SK-N-SH treated with all-trans-retinoic acid at 6 μM for 48 hours (cell line): Measurements from ENCODE around the gene CEMIP2.

ENCODE experiments used
- ATAC-seq: fragments of 200-7000 bp; cut with Tn5 transposase; 3 replicates; pipeline ENCODE4 v1.9.1; 2020; ENCODE audit warnings: mild to moderate bottlenecking, moderate library complexity
- BACH2 ChIP-seq: fragments of 250-450 bp; sonication (Bioruptor Pico); IDR thresholded peaks from 2 replicates; pipeline ENCODE4 v1.9.0; 2021; ENCODE audit warnings: mild to moderate bottlenecking, borderline replicate concordance
- CREB5 ChIP-seq: fragments of 250-450 bp; sonication (Bioruptor Pico); IDR thresholded peaks from 2 replicates; pipeline ENCODE4 v1.5.1; 2020; ENCODE audit warnings: low read depth, mild to moderate bottlenecking, moderate library complexity
- CSDC2 ChIP-seq: fragments of 250-450 bp; sonication (Bioruptor Pico); IDR thresholded peaks from 2 replicates; pipeline ENCODE4 v1.5.0; 2020; ENCODE audit warnings: mild to moderate bottlenecking, moderate library complexity
- ESRRG ChIP-seq: fragments of 250-450 bp; sonication (Bioruptor Pico); IDR thresholded peaks from 2 replicates; pipeline ENCODE4 v1.6.1; 2021; ENCODE audit warnings: mild to moderate bottlenecking
- GLIS3 ChIP-seq: fragments of 250-450 bp; sonication (Bioruptor Pico); IDR thresholded peaks from 2 replicates; pipeline ENCODE4 v1.5.0; 2020; ENCODE audit warnings: mild to moderate bottlenecking, moderate library complexity
- ISL1 ChIP-seq: fragments of 250-450 bp; sonication (Bioruptor Pico); IDR thresholded peaks from 2 replicates; pipeline ENCODE4 v2.1.2; 2022; ENCODE audit warnings: mild to moderate bottlenecking, moderate library complexity
- OSR1 ChIP-seq: fragments of 250-450 bp; sonication (Bioruptor Pico); IDR thresholded peaks from 2 replicates; pipeline ENCODE4 v1.8.0; 2022; ENCODE audit warnings: moderate library complexity, mild to moderate bottlenecking, inconsistent platforms
- PATZ1 ChIP-seq: fragments of 250-450 bp; sonication (Bioruptor Pico); IDR thresholded peaks from 2 replicates; pipeline ENCODE4 v1.8.0; 2020; ENCODE audit warnings: mild to moderate bottlenecking, moderate library complexity, borderline replicate concordance
- POU6F1 ChIP-seq: fragments of 250-450 bp; sonication (Bioruptor Pico); IDR thresholded peaks from 2 replicates; pipeline ENCODE4 v1.8.0; 2021; ENCODE audit warnings: low read depth, mild to moderate bottlenecking, moderate library complexity, borderline replicate concordance
- PPARA ChIP-seq: fragments of 250-450 bp; sonication (Bioruptor Pico); IDR thresholded peaks from 2 replicates; pipeline ENCODE4 v1.5.0; 2020; ENCODE audit warnings: mild to moderate bottlenecking, borderline replicate concordance
- RARB ChIP-seq: fragments of 250-450 bp; sonication (Bioruptor Pico); IDR thresholded peaks from 2 replicates; pipeline ENCODE4 v1.8.0; 2021; ENCODE audit warnings: mild to moderate bottlenecking, moderate library complexity
- SNAI2 ChIP-seq: fragments of 250-450 bp; sonication (Bioruptor Pico); IDR thresholded peaks from 2 replicates; pipeline ENCODE4 v1.5.0; 2020; ENCODE audit warnings: mild to moderate bottlenecking, moderate library complexity
- TCF4 ChIP-seq: fragments of 250-450 bp; sonication (Bioruptor Pico); IDR thresholded peaks from 2 replicates; pipeline ENCODE4 v1.8.0; 2021; ENCODE audit warnings: mild to moderate bottlenecking, moderate library complexity, borderline replicate concordance
- TSHZ2 ChIP-seq: fragments of 250-450 bp; sonication (Bioruptor Pico); IDR thresholded peaks from 2 replicates; pipeline ENCODE4 v1.5.0; 2020; ENCODE audit warnings: mild to moderate bottlenecking, moderate library complexity
- ZFP30 ChIP-seq: fragments of 450-650 bp; formaldehyde crosslinking; IDR thresholded peaks from 2 replicates; pipeline ENCODE4 v1.5.0; 2022; ENCODE audit warnings: mild to moderate bottlenecking, moderate library complexity
- ZNF565 ChIP-seq: fragments of 450-650 bp; formaldehyde crosslinking; conservative IDR thresholded peaks from 2 replicates; pipeline ENCODE4 v1.5.0; 2020; ENCODE audit warnings: low read depth, mild to moderate bottlenecking, moderate library complexity
- ZNF70 ChIP-seq: fragments of 450-650 bp; formaldehyde crosslinking; IDR thresholded peaks from 2 replicates; pipeline ENCODE4 v1.5.0; 2020; ENCODE audit warnings: mild to moderate bottlenecking, moderate library complexity
- ZNF8 ChIP-seq: fragments of 450-650 bp; formaldehyde crosslinking; IDR thresholded peaks from 2 replicates; pipeline ENCODE4 v1.5.0; 2020; ENCODE audit warnings: mild to moderate bottlenecking, moderate library complexity

The CEMIP2 gene

GRCh38 chr9:71678999-71679398 is 89.3 kb downstream of the CEMIP2 start (continued):
- no peak for TF ChIP-seq CREB5 (CRISPR knock-in tag)

- no peak for ATAC-seq
- no peak for TF ChIP-seq CREB5 (CRISPR knock-in tag)
- TF ChIP-seq ZNF8: no peak
- TF ChIP-seq ZNF565 (CRISPR knock-in tag): no peak
- TF ChIP-seq BACH2 (CRISPR knock-in tag): no peak
- no peak for TF ChIP-seq SNAI2 (CRISPR knock-in tag)
Measured at GRCh38 chr9:71677209-71677608, 91.1 kb downstream of the CEMIP2 start.

- TF ChIP-seq ZNF70 (CRISPR knock-in tag): no peak
- TF ChIP-seq ESRRG (CRISPR knock-in tag): no peak
- TF ChIP-seq TCF4 (CRISPR knock-in tag): no peak
- no peak for TF ChIP-seq TSHZ2 (CRISPR knock-in tag)
- TF ChIP-seq ZNF565 (CRISPR knock-in tag): no peak
- TF ChIP-seq CSDC2 (CRISPR knock-in tag): no peak
- no peak for TF ChIP-seq GLIS3 (CRISPR knock-in tag)
- no peak for TF ChIP-seq ZNF8
- no peak for TF ChIP-seq RARB (CRISPR knock-in tag)
- TF ChIP-seq CREB5 (CRISPR knock-in tag): no peak
- no peak for TF ChIP-seq ZFP30
- no peak for TF ChIP-seq BACH2 (CRISPR knock-in tag)
- no peak for ATAC-seq
Measured at GRCh38 chr9:71676460-71676859, 91.9 kb downstream of the CEMIP2 start.

- TF ChIP-seq CREB5 (CRISPR knock-in tag): no peak
- TF ChIP-seq, all 23 proteins: peak for 0
- ATAC-seq: no peak
Measured at GRCh38 chr9:71675857-71676165, 92.5 kb downstream of the CEMIP2 start.

GRCh38 chr9:71675105-71675856 is 93.0 kb downstream of the CEMIP2 start:
- TF ChIP-seq ESRRG (CRISPR knock-in tag): no peak
- TF ChIP-seq OSR1 (CRISPR knock-in tag): no peak
- TF ChIP-seq ZNF8: no peak

GRCh38 chr9:71672573-71672972 is 95.7 kb downstream of the CEMIP2 start:
- ATAC-seq: no peak
- TF ChIP-seq OSR1 (CRISPR knock-in tag) (no peak), PATZ1 (CRISPR knock-in tag) (no peak), CREB5 (CRISPR knock-in tag) (no peak), PPARA (CRISPR knock-in tag) (no peak), POU6F1 (CRISPR knock-in tag) (no peak), ZNF8 (no peak), ISL1 (CRISPR knock-in tag) (no peak), ZNF70 (CRISPR knock-in tag) (no peak), ZFP30 (no peak), ESRRG (CRISPR knock-in tag) (no peak), CSDC2 (CRISPR knock-in tag) (no peak)

More at GRCh38 chr9:71675105-71675856, 93.0 kb downstream of the CEMIP2 start:
- no peak for ATAC-seq
